Epithelial cell of proximal tubule (primary cell): ENCODE measurements around the gene DLEU7. TPM values are rescaled to one million over a fixed set of nuclear protein-coding genes. Genes with fewer than 3 reads are reported as not detected.

ENCODE experiments used
- DNase-seq: peaks from one replicate; pipeline ENCODE4 v3.0.0-alpha.2; 2011; ENCODE audit warnings: low read depth
- H3K4me3 ChIP-seq: 2 replicates; pipeline ENCODE4 v1.5.1; 2011; ENCODE audit warnings: low read depth, mild to moderate bottlenecking, low read length
- total RNA-seq: library from RNA; depleted of rRNA; stranded (reverse); fragments of >200 nt; gene quantifications from 2 replicates; pipeline ENCODE4 v1.2.3, GENCODE V29; 2015
- TF ChIP-seq, protein P1 (sequence below): conservative IDR thresholded peaks from 2 replicates; pipeline ENCODE4 v1.5.1; 2012; ENCODE audit warnings: low read depth, mild to moderate bottlenecking, low read length

The DLEU7 gene
- total RNA-seq, 1 donor from 2014 or later: not detected

DNA sequence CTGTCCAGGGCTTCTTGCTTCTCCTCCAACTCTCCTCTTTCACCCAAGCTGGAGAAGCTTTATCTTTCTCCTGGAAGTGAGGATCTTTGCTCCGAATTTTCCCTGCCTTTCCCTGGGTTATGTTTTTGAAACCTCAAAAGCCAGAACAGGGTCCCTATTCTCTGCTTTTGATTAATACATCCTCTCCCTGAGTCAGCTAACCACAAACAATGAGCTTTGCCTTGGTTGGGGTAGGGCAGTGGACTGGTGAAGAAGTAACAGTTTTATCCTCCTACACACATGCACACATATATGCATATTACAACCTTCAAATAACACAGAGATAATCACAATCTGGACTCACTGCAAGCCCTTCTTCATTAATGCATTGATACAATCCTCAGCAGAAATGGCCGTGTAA, 44.6 kb downstream of the DLEU7 start:
- TF ChIP-seq, protein P1, sequence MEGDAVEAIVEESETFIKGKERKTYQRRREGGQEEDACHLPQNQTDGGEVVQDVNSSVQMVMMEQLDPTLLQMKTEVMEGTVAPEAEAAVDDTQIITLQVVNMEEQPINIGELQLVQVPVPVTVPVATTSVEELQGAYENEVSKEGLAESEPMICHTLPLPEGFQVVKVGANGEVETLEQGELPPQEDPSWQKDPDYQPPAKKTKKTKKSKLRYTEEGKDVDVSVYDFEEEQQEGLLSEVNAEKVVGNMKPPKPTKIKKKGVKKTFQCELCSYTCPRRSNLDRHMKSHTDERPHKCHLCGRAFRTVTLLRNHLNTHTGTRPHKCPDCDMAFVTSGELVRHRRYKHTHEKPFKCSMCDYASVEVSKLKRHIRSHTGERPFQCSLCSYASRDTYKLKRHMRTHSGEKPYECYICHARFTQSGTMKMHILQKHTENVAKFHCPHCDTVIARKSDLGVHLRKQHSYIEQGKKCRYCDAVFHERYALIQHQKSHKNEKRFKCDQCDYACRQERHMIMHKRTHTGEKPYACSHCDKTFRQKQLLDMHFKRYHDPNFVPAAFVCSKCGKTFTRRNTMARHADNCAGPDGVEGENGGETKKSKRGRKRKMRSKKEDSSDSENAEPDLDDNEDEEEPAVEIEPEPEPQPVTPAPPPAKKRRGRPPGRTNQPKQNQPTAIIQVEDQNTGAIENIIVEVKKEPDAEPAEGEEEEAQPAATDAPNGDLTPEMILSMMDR: no peak
- H3K4me3 ChIP-seq: no peak overlapping the region
- no peak for DNase-seq

- no peak for DNase-seq
- H3K4me3 ChIP-seq: no peak overlapping the region
- TF ChIP-seq, protein P1: no peak
Measured at GRCh38 chr13:50797091-50797490, 46.4 kb downstream of the DLEU7 start.

- TF ChIP-seq, protein P1: no peak
- no peak for DNase-seq
- H3K4me3 ChIP-seq: no peak overlapping the region
Measured at GRCh38 chr13:50796463-50796862, 47.0 kb downstream of the DLEU7 start.

GRCh38 chr13:50794226-50794625, 49.3 kb downstream of the DLEU7 start:
- TF ChIP-seq, protein P1: no peak
- H3K4me3 ChIP-seq: no peak overlapping the region
- no peak for DNase-seq

- H3K4me3 ChIP-seq: no peak overlapping the region
- DNase-seq: no peak
- TF ChIP-seq, protein P1: no peak
Measured at GRCh38 chr13:50793026-50793425, 50.5 kb downstream of the DLEU7 start.

DNA sequence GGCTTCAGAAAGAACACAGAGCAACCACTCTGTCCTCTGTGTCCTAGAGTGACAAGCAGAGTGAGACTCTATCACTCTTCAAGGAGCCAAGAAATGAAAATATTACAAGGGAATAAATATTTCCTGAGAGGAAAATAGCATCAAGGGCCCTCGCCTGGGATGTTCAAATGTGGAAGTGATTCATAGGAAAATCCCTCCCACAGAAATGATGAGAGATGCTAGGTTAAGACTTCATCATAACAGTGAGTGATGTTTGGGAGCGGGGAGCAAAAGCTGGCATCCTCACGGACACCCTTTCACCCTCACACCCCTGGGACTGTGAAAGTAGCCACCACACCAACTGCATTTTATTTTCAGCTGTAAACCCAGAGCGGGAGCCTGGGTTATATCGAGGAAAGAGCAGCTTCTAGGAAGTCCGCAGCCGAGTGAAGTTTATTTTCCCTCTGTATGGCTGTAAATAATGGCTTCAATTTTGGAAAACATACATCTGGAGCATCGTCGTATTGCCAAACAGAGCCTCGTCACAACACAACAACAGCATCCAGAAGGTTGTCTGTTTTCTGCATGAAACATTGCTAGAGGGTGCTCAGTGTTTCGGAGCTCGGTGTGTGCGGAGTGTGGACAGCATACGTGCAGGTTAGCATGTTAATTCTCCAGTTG, 54.8 kb downstream of the DLEU7 start:
- DNase-seq: no peak
- no peak overlapping the region for H3K4me3 ChIP-seq
- TF ChIP-seq, protein P1: no peak
